IPS DF 19.7 (cell line): ENCODE measurements around the gene CHMP1A.

ENCODE experiments used
- DNase-seq: peaks from one replicate; pipeline ENCODE4 v3.0.0-alpha.2; 2013; ENCODE audit warnings: low read depth, low spot score

CHMP1A gene

GRCh38 chr16:89605186-89605970 is 52.1 kb downstream of the CHMP1A start:
- DNase-seq: no peak

GRCh38 chr16:89604764-89605163 is 52.7 kb downstream of the CHMP1A start:
- no peak for DNase-seq

- no peak for DNase-seq
Observed at GRCh38 chr16:89602952-89603590, 54.4 kb downstream of the CHMP1A start.

- no peak for DNase-seq
Observed at GRCh38 chr16:89602273-89602951, 55.1 kb downstream of the CHMP1A start.

GRCh38 chr16:89601906-89602272 is 55.6 kb downstream of the CHMP1A start:
- no peak for DNase-seq

GRCh38 chr16:89600956-89601355 is 56.6 kb downstream of the CHMP1A start:
- no peak for DNase-seq

- DNase-seq: no peak
Observed at GRCh38 chr16:89600427-89600826, 57.1 kb downstream of the CHMP1A start.

- no peak for DNase-seq
Observed at GRCh38 chr16:89599902-89600301, 57.6 kb downstream of the CHMP1A start.

GRCh38 chr16:89599451-89599858 is 58.1 kb downstream of the CHMP1A start:
- DNase-seq: no peak

- DNase-seq: no peak
Observed at GRCh38 chr16:89598199-89598598, 59.3 kb downstream of the CHMP1A start.

GRCh38 chr16:89596957-89597649 is 60.4 kb downstream of the CHMP1A start:
- DNase-seq: no peak

- DNase-seq: no peak
Observed at GRCh38 chr16:89596061-89596689, 61.3 kb downstream of the CHMP1A start.

- no peak for DNase-seq
Observed at GRCh38 chr16:89595330-89596060, 62.0 kb downstream of the CHMP1A start.
